ENCODE data around the gene FOXD4L4.
"Not testable (repeated sequence)": the region's sequence is repeated elsewhere in the genome, so short reads cannot be mapped to it uniquely, and the experiment has no call there.

The FOXD4L4 gene

GRCh38 chr9:65737096-65737564 lies at the start of gene FOXD4L4:
FOXD4L4 (plus strand) TSS chr9:65737146; CDS start chr9:65737146, 0 bp downstream.
- DNase-seq (ENCODE audit: low spot score): not testable (repeated sequence)

- DNase-seq (ENCODE audit: low spot score): not testable (repeated sequence)
Measured at GRCh38 chr9:65703550-65703949, 33.4 kb upstream of the FOXD4L4 start.

- DNase-seq (ENCODE audit: low spot score): not testable (repeated sequence)
Measured at GRCh38 chr9:65714445-65714844, 22.5 kb upstream of the FOXD4L4 start.

GRCh38 chr9:65738133-65738532 lies 1.2 kb downstream of the FOXD4L4 start:
- DNase-seq (ENCODE audit: low spot score): not testable (repeated sequence)

Measured in hematopoietic multipotent progenitor cell treated with erythropoietin and hydrocortisone succinate and interleukin-3 and kit ligand, for 17 days (in vitro differentiated cells).